Right renal cortex interstitium (tissue), 3 donors: ENCODE results near the gene STPG3. TPM values are rescaled to one million over a fixed set of nuclear protein-coding genes. Genes with fewer than 3 reads are reported as not detected.

ENCODE experiments used
- DNase-seq, 3 donors: peaks; one replicate each; pipeline ENCODE4 v3.0.0-alpha.2; 2013; ENCODE audit warnings: low read depth in 3 of 3, low spot score in 2 of 3
- polyA plus RNA-seq, 3 donors: library from polyadenylated mRNA; unstranded; fragments of 120-200 nt; gene quantifications; one replicate each; pipeline ENCODE4 v1.2.1, GENCODE V29; 2013; ENCODE audit not compliant: insufficient read length in 3 of 3

The STPG3 gene
- polyA plus RNA-seq, 3 donors: 0.75 to 1.6 (median 1.1) TPM

GRCh38 chr9:137262909-137263285 is 11.8 kb downstream of the STPG3 start:
- DNase-seq: no peak

GRCh38 chr9:137263506-137263905 is 12.4 kb downstream of the STPG3 start:
- no peak for DNase-seq

GRCh38 chr9:137264067-137264466 is 13.0 kb downstream of the STPG3 start:
- no peak for DNase-seq

GRCh38 chr9:137265496-137266161 is 14.5 kb downstream of the STPG3 start:
- no peak for DNase-seq

- DNase-seq: no peak
Observed at GRCh38 chr9:137266162-137266527, 15.1 kb downstream of the STPG3 start.

GRCh38 chr9:137266585-137267453 is 15.7 kb downstream of the STPG3 start:
- no peak for DNase-seq

GRCh38 chr9:137267933-137268355 is 16.9 kb downstream of the STPG3 start:
- no peak for DNase-seq

GRCh38 chr9:137268538-137269201 is 17.6 kb downstream of the STPG3 start:
- no peak for DNase-seq

GRCh38 chr9:137269231-137269772 is 18.2 kb downstream of the STPG3 start:
- DNase-seq: no peak

- no peak for DNase-seq
Observed at GRCh38 chr9:137270929-137271695, 20.0 kb downstream of the STPG3 start.

- DNase-seq: no peak
Observed at GRCh38 chr9:137271696-137272076, 20.6 kb downstream of the STPG3 start.

- no peak for DNase-seq
Observed at GRCh38 chr9:137272241-137273094, 21.4 kb downstream of the STPG3 start.

GRCh38 chr9:137273095-137273490 is 22.0 kb downstream of the STPG3 start:
- no peak for DNase-seq

- DNase-seq: no peak
Observed at GRCh38 chr9:137273611-137274320, 22.7 kb downstream of the STPG3 start.

- DNase-seq: no peak
Observed at GRCh38 chr9:137275203-137275587, 24.1 kb downstream of the STPG3 start.

GRCh38 chr9:137275588-137276472 is 24.7 kb downstream of the STPG3 start:
- DNase-seq: no peak

GRCh38 chr9:137276473-137277328 is 25.6 kb downstream of the STPG3 start:
- no peak for DNase-seq
